ENCODE data around the gene ARFGAP3.

ARFGAP3 gene

GRCh38 chr22:42883970-42884369 lies 26.9 kb upstream of the ARFGAP3 start:
- no peak for FAIRE-seq
- no peak for DNase-seq (ENCODE audit: insufficient read length, low spot score)
- no peak for TF ChIP-seq CTCF (IDR thresholded peaks at IDR 0.05; ENCODE audit: insufficient read depth, missing control alignments)

GRCh38 chr22:42883121-42883520 lies 26.0 kb upstream of the ARFGAP3 start:
- no peak for TF ChIP-seq CTCF (IDR thresholded peaks at IDR 0.05; ENCODE audit: insufficient read depth, missing control alignments)
- FAIRE-seq = no peak
- no peak for DNase-seq (ENCODE audit: insufficient read length, low spot score)

- DNase-seq (ENCODE audit: insufficient read length, low spot score) (no peak), FAIRE-seq (no peak)
Observed at GRCh38 chr22:42881982-42882656, 25.0 kb upstream of the ARFGAP3 start.

GRCh38 chr22:42881298-42881697 lies 24.2 kb upstream of the ARFGAP3 start:
- no peak for TF ChIP-seq CTCF (IDR thresholded peaks at IDR 0.05; ENCODE audit: insufficient read depth, missing control alignments)
- no peak for FAIRE-seq

More at GRCh38 chr22:42881982-42882656, 25.0 kb upstream of the ARFGAP3 start:
- TF ChIP-seq CTCF (IDR thresholded peaks at IDR 0.05; ENCODE audit: insufficient read depth, missing control alignments) = no peak

GRCh38 chr22:42880815-42881214 lies 23.7 kb upstream of the ARFGAP3 start:
- no peak for TF ChIP-seq CTCF (IDR thresholded peaks at IDR 0.05; ENCODE audit: insufficient read depth, missing control alignments)
- DNase-seq (ENCODE audit: insufficient read length, low spot score) (no peak), FAIRE-seq (no peak)

More at GRCh38 chr22:42881298-42881697, 24.2 kb upstream of the ARFGAP3 start:
- DNase-seq (ENCODE audit: insufficient read length, low spot score) = no peak

GRCh38 chr22:42879371-42880021 lies 22.4 kb upstream of the ARFGAP3 start:
- DNase-seq (ENCODE audit: insufficient read length, low spot score) (no peak), FAIRE-seq (no peak)
- TF ChIP-seq CTCF (IDR thresholded peaks at IDR 0.05; ENCODE audit: insufficient read depth, missing control alignments) = no peak
